ENCODE measurements around the gene SSR1.

- no peak for TF ChIP-seq CTCF (IDR thresholded peaks at IDR 0.05; ENCODE audit: insufficient read depth, low read depth, low read length)
- no peak for TF ChIP-seq EZH2 (IDR thresholded peaks at IDR 0.05; ENCODE audit: insufficient read depth, low read length)
Observed at GRCh38 chr6:7230956-7231713, 81.9 kb downstream of the SSR1 start.

Measured in astrocyte (in vitro differentiated cells and primary cell).